Measurements from ENCODE around the gene TARS3. TPM values are rescaled to one million over a fixed set of nuclear protein-coding genes. Genes with fewer than 3 reads are reported as not detected.

TARS3 gene
- total RNA-seq, 1 donor from 2014 or later: 8.2 TPM

- no peak overlapping the region for H3K4me3 Mint-ChIP-seq (ENCODE audit: unreplicated experiment)
- H3K27ac Mint-ChIP-seq (ENCODE audit: unreplicated experiment): no peak overlapping the region
- no peaks in the 10 kb centered on the region for H3K4me1 Mint-ChIP-seq (ENCODE audit: unreplicated experiment)
- H3K36me3 Mint-ChIP-seq (ENCODE audit: low read depth, unreplicated experiment): no peaks in the 10 kb centered on the region
- H3K27me3 Mint-ChIP-seq (ENCODE audit: unreplicated experiment): peaks cover 1% of the 10 kb centered on the region
- no peak for DNase-seq (ENCODE audit: low spot score)
- H3K9me3 Mint-ChIP-seq (ENCODE audit: unreplicated experiment): no peaks in the 10 kb centered on the region
- TF ChIP-seq CTCF (IDR thresholded peaks at IDR 0.05; ENCODE audit: unreplicated experiment): no peak
Measured at GRCh38 chr15:101675796-101676582, 48.3 kb downstream of the TARS3 start.

- no peak overlapping the region for H3K4me3 Mint-ChIP-seq (ENCODE audit: unreplicated experiment)
- DNase-seq (ENCODE audit: low spot score): no peak
- H3K4me1 Mint-ChIP-seq (ENCODE audit: unreplicated experiment): no peaks in the 10 kb centered on the region
- H3K27me3 Mint-ChIP-seq (ENCODE audit: unreplicated experiment): peaks cover 1% of the 10 kb centered on the region
- H3K36me3 Mint-ChIP-seq (ENCODE audit: low read depth, unreplicated experiment): no peaks in the 10 kb centered on the region
- no peaks in the 10 kb centered on the region for H3K9me3 Mint-ChIP-seq (ENCODE audit: unreplicated experiment)
- H3K27ac Mint-ChIP-seq (ENCODE audit: unreplicated experiment): no peak overlapping the region
- TF ChIP-seq CTCF (IDR thresholded peaks at IDR 0.05; ENCODE audit: unreplicated experiment): no peak
Measured at GRCh38 chr15:101675015-101675414, 49.3 kb downstream of the TARS3 start.

- H3K27ac Mint-ChIP-seq (ENCODE audit: unreplicated experiment): no peak overlapping the region
- H3K4me3 Mint-ChIP-seq (ENCODE audit: unreplicated experiment): no peak overlapping the region
- H3K4me1 Mint-ChIP-seq (ENCODE audit: unreplicated experiment): no peaks in the 10 kb centered on the region
- peaks cover 1% of the 10 kb centered on the region for H3K27me3 Mint-ChIP-seq (ENCODE audit: unreplicated experiment)
- H3K36me3 Mint-ChIP-seq (ENCODE audit: low read depth, unreplicated experiment): peaks cover 4% of the 10 kb centered on the region
- H3K9me3 Mint-ChIP-seq (ENCODE audit: unreplicated experiment): no peaks in the 10 kb centered on the region
- no peak for TF ChIP-seq CTCF (IDR thresholded peaks at IDR 0.05; ENCODE audit: unreplicated experiment)
- DNase-seq (ENCODE audit: low spot score): no peak
Measured at GRCh38 chr15:101672298-101672697, 52.0 kb downstream of the TARS3 start.

- Mint-ChIP-seq H3K4me3 (ENCODE audit: unreplicated experiment) (no peak overlapping the region), H3K9me3 (ENCODE audit: unreplicated experiment) (peaks cover 3% of the 10 kb centered on the region), H3K27ac (ENCODE audit: unreplicated experiment) (no peak overlapping the region), H3K36me3 (ENCODE audit: low read depth, unreplicated experiment) (peaks cover 4% of the 10 kb centered on the region), H3K27me3 (ENCODE audit: unreplicated experiment) (no peaks in the 10 kb centered on the region), H3K4me1 (ENCODE audit: unreplicated experiment) (no peaks in the 10 kb centered on the region)
- no peak for TF ChIP-seq CTCF (IDR thresholded peaks at IDR 0.05; ENCODE audit: unreplicated experiment)
- no peak for DNase-seq (ENCODE audit: low spot score)
Measured at GRCh38 chr15:101669744-101670143, 54.5 kb downstream of the TARS3 start.

GRCh38 chr15:101667881-101668280 is 56.4 kb downstream of the TARS3 start:
- no peak for DNase-seq (ENCODE audit: low spot score)
- TF ChIP-seq CTCF (IDR thresholded peaks at IDR 0.05; ENCODE audit: unreplicated experiment): no peak
- Mint-ChIP-seq H3K27me3 (ENCODE audit: unreplicated experiment) (no peaks in the 10 kb centered on the region), H3K36me3 (ENCODE audit: low read depth, unreplicated experiment) (peaks cover 4% of the 10 kb centered on the region), H3K4me1 (ENCODE audit: unreplicated experiment) (no peaks in the 10 kb centered on the region), H3K4me3 (ENCODE audit: unreplicated experiment) (no peak overlapping the region), H3K9me3 (ENCODE audit: unreplicated experiment) (peaks cover 3% of the 10 kb centered on the region), H3K27ac (ENCODE audit: unreplicated experiment) (no peak overlapping the region)

Data from endothelial cell (in vitro differentiated cells).